ENCODE results near the gene FAM3D.

DNA sequence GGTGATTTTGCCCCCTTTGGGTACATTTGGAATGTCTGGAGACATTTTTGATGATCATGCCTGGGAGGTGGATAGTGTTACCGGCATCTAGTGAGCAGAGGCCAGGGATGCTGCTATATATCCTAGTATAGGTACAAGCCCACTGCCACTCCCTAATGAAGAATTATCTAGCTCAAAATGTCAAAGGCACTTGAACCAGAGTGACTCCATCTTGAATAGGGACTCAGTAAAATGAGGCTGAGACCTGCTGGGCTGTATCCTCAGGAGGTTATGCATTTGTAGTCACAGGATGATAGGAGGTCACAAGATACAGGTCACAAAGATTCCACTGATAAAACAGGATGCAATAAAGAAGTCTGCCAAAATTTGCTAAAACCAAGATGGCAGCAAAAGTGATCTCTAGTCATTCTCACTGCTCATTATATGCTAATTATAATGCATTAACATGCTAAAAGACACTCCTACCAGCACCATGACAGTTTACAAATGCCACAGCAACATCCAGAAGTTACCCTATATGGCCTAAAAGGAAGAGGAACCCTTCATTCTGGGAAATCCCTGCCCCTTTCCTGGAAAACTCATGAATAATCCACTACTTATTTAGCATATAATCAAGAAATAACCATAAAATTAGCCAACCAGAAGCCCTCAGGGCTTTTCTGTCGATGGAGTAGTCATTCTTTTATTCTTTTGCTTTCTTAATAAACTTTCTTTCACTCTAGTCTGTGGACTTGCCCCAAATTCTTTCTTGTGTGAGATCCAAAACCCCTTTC, 40.0 kb upstream of the FAM3D start:
- TF ChIP-seq, protein P1, sequence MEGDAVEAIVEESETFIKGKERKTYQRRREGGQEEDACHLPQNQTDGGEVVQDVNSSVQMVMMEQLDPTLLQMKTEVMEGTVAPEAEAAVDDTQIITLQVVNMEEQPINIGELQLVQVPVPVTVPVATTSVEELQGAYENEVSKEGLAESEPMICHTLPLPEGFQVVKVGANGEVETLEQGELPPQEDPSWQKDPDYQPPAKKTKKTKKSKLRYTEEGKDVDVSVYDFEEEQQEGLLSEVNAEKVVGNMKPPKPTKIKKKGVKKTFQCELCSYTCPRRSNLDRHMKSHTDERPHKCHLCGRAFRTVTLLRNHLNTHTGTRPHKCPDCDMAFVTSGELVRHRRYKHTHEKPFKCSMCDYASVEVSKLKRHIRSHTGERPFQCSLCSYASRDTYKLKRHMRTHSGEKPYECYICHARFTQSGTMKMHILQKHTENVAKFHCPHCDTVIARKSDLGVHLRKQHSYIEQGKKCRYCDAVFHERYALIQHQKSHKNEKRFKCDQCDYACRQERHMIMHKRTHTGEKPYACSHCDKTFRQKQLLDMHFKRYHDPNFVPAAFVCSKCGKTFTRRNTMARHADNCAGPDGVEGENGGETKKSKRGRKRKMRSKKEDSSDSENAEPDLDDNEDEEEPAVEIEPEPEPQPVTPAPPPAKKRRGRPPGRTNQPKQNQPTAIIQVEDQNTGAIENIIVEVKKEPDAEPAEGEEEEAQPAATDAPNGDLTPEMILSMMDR (IDR thresholded peaks at IDR 0.05) = no peak
- TF ChIP-seq POLR2A (IDR thresholded peaks at IDR 0.05) = no peak

Data from adrenal gland (tissue), 5 donors.